Endothelial cell of umbilical vein (primary cell): Measurements from ENCODE around the gene POLR2J.

Source experiments
- EZH2 ChIP-seq: IDR thresholded peaks from 2 replicates; pipeline ENCODE4 v1.6.1; 2012; ENCODE audit warnings: borderline replicate concordance, low read depth, mild to moderate bottlenecking, moderate library complexity, low read length, inconsistent platforms; ENCODE audit not compliant: severe bottlenecking
- GATA2 ChIP-seq: IDR thresholded peaks from 2 replicates; pipeline ENCODE4 v1.7.0; 2011; ENCODE audit warnings: low read depth, mild to moderate bottlenecking, moderate library complexity, mixed read lengths, low read length; ENCODE audit not compliant: insufficient read length, insufficient read depth
- JUN ChIP-seq: IDR thresholded peaks from 2 replicates; pipeline ENCODE4 v1.6.1; 2011; ENCODE audit warnings: borderline replicate concordance, low read depth; ENCODE audit not compliant: insufficient read length, insufficient read depth
- POLR2A ChIP-seq: IDR thresholded peaks from 2 replicates; pipeline ENCODE4 v1.6.1; 2012; ENCODE audit warnings: low read depth, mild to moderate bottlenecking, control low read depth, low read length
- POLR2AphosphoS5 ChIP-seq: IDR thresholded peaks from 2 replicates; pipeline ENCODE4 v1.6.1; 2012; ENCODE audit warnings: low read depth, mild to moderate bottlenecking, control low read depth, low read length, moderate library complexity; ENCODE audit not compliant: insufficient read depth
- TF ChIP-seq, protein P1 (sequence below), 2 donors: IDR thresholded peaks; 1 replicate in 1 of 2; 2 replicates in 1 of 2; pipeline ENCODE4 v1.5.1; 2011; ENCODE audit warnings: low read length in 2 of 2, mild to moderate bottlenecking in 2 of 2, moderate library complexity in 2 of 2, control low read depth in 1 of 2, inconsistent platforms in 1 of 2, low read depth in 1 of 2; ENCODE audit not compliant: insufficient read depth in 1 of 2; ENCODE audit errors: extremely low read depth in 1 of 2
- TF ChIP-seq, protein P2 (sequence below): IDR thresholded peaks from 2 replicates; pipeline ENCODE4 v1.6.1; 2011; ENCODE audit not compliant: insufficient read depth, insufficient read length

DNA sequence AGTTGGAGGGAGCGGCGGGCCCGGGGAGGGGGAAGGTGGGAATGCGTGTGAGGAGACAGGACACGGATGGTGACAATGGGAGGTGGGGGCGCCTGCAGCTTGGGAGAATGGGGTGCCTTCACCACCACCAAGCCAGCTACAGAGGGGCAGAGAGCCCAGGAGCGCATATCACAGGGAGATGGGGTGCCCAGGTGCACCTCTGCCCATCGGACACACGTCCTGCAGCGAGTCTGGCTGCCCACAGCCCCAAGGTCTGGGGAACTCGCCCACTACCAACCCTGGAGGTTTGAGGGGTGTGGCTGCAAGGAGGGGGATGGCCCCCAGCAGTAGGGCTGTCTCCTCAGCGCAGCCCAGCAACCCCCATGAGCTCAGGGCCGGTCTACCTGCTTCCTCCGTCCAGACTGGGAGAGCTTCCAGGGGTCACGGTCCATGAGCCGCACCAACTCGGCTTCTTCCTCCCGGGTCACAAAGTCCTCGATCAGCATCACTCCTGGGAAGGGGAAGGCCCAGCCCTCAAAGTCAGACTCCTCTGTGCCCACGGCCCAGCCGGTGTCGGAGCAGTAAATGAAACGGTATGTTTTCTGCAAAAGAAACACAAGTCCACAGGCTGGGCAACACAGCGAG lies 19.4 kb downstream of the POLR2J start:
- TF ChIP-seq, protein P1, sequence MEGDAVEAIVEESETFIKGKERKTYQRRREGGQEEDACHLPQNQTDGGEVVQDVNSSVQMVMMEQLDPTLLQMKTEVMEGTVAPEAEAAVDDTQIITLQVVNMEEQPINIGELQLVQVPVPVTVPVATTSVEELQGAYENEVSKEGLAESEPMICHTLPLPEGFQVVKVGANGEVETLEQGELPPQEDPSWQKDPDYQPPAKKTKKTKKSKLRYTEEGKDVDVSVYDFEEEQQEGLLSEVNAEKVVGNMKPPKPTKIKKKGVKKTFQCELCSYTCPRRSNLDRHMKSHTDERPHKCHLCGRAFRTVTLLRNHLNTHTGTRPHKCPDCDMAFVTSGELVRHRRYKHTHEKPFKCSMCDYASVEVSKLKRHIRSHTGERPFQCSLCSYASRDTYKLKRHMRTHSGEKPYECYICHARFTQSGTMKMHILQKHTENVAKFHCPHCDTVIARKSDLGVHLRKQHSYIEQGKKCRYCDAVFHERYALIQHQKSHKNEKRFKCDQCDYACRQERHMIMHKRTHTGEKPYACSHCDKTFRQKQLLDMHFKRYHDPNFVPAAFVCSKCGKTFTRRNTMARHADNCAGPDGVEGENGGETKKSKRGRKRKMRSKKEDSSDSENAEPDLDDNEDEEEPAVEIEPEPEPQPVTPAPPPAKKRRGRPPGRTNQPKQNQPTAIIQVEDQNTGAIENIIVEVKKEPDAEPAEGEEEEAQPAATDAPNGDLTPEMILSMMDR (IDR thresholded peaks at IDR 0.05; ENCODE audit: extremely low read depth in 1 of 2, insufficient read depth in 1 of 2, low read depth in 1 of 2, low read length in 2 of 2), result no peak
- TF ChIP-seq POLR2A (no peak), EZH2 (no peak), GATA2 (no peak), POLR2AphosphoS5 (no peak), JUN (no peak)
- TF ChIP-seq, protein P2, sequence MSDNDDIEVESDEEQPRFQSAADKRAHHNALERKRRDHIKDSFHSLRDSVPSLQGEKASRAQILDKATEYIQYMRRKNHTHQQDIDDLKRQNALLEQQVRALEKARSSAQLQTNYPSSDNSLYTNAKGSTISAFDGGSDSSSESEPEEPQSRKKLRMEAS, result no peak
